Measurements from ENCODE around the gene SORCS2.
"Not testable (repeated sequence)": the region's sequence is repeated elsewhere in the genome, so short reads cannot be mapped to it uniquely, and the experiment has no call there.

The SORCS2 gene

DNA sequence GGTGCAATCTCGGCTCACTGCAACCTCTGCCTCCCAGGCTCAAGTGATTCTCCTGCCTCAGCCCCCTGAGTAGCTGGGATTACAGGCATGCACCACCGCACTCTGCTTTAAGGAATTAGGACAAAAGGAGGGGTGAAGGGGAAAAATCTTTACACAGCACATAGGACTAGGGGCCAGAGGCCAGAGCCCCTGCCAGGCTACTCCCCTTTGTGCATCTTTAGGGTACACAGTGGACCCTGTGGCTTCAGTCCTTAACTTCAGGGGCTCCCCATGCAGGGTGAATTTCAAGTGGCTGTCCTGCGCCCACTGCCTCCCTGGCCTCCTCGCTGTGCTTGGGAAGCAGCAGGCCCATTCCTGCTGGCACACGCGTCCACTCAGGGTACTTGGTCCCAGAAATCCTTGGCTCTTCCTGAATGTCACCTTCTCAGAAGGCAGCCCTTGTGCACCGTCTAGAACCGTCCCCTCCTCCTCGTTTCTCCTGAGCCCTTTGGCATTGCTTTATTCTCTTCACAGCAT lies 381.3 kb downstream of the SORCS2 start:
- no peak for DNase-seq

- DNase-seq = no peak
These were observed 382.1 kb downstream of the SORCS2 start for GRCh38 chr4:7574287-7575014.

DNA sequence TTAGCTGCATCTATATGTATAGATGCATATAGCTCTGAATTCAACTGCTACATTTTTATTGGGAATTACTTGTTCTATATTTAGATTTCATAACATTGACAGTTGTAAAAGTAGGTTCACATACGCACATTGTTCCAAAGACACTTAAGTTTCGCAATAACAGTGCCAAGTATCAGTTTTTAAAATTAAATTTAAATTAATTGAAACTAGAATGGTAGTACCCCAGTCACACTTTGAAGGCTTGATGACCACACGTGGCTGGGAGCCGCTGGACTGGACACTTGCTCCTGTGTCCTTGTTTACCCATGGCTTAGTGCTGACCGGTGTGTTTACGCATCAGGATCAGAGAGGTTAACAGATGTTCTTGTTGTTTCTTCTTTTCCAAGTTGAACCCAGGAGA lies 383.1 kb downstream of the SORCS2 start:
- no peak for DNase-seq

DNA sequence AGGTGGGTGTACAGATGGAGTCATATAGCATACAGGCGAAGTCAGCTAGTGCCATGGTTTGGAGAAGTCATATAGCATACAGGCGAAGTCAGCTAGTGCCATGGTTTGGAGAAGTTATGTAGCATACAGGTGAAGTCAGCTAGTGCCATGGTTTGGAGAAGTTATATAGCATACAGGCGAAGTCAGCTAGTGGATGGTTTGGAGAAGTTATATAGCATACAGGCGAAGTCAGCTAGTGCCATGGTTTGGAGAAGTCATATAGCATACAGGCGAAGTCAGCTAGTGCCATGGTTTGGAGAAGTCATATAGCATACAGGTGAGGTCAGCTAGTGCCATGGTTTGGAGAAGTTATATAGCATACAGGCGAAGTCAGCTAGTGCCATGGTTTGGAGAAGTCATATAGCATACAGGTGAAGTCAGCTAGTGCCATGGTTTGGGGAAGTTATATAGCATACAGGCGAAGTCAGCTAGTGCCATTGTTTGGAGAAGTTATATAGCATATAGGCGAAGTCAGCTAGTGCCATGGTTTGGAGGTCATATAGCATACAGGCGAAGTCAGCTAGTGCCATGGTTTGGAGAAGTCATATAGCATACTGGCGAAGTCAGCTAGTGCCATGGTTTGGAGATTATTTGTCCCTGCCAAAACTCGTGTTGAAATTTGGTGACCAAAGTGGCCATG lies 385.2 kb downstream of the SORCS2 start:
- not testable (repeated sequence) for DNase-seq

DNA sequence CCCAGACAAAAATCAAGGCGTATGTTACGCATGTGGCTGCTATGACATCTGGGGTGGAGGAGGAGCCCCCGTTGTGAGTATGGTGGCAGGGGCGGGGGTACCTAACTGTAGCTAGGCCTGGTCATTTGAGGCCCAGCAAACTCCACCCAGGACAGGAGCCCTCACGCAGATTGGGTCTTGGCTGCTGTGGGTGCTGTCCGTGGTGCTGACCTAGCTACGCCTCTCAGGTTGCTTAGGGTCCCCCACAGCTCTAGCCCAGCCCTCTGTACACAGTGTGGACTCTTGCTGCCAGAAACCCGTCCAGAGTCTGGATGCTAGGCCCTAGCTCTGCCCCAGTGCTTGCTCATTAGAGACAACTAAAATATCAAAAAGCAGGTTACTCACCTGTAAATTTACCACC lies 389.1 kb downstream of the SORCS2 start:
- DNase-seq = peak; percentile 18

- no peak for DNase-seq
These were observed 390.2 kb downstream of the SORCS2 start for GRCh38 chr4:7582313-7583097.

GRCh38 chr4:7584098-7584497 lies 391.8 kb downstream of the SORCS2 start:
- no peak for DNase-seq

- no peak for DNase-seq
These were observed 392.3 kb downstream of the SORCS2 start for GRCh38 chr4:7584606-7585159.

GRCh38 chr4:7585768-7586167 lies 393.4 kb downstream of the SORCS2 start:
- no peak for DNase-seq

DNA sequence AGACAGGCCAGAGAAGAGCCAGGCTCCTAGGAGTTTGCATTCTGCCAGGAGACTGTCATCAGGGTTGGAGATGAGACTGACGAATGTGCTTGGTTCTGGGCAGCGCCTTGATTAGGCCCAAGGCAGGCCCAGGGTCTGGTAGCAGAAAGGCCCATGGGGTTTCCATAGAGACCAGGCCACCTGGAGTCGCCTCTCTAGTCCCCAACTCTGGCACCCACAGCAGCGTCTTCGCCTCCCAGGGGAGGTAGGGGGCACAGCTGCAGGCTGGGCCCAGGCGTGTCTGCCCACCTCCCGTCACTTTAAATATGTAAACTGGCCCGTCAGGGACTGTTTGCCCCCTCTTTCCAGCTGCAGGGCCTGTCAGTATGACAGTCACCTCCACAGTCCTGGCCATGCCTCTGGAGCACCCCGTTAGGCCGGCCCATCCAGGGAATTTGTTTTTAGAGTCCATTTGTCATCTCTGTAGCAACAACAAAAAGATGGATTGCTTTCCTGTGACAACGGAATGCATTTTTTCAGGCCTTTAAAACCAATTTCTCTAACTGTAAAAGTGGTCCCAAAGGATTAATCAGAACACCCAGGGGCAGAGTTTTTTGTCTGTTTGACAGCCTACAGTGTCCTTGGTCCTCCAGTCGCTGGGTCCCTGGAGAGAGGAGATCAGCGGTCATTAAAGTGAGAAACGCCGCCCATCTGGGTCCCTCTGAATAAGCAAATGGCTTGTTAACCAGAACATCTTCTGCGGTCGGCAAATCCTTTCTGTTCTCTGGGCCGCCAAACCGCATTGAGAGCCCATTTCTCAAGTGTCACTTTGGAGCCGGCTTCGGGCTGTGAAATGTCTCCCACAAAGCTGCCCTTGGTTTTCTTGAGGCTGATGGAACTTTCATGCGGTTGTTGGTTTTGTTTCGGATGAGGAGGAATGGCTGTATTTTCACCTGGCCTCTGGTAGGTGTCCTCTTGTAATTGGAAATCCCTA lies 395.4 kb downstream of the SORCS2 start:
- no peak for DNase-seq

DNA sequence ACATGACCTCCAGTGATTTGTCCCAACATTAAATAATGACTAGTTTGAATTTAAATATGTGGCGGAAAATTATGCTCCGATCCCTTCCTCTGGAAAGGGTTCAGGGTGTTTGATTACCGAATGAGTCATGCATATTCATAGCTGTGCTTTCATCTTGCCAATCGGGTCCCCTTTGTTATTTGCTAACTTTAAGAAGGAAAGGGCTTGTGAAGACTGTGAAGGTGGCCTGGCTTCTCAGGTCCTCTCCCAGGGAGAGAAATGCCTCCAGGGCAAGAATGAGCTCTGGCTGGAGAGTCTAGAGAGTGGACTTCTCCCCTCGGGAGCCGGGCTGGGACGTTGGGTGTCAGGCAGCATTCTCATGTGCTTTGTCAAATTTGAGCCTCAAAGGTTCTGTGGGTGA lies 397.9 kb downstream of the SORCS2 start:
- peak; percentile 19 for DNase-seq

DNA sequence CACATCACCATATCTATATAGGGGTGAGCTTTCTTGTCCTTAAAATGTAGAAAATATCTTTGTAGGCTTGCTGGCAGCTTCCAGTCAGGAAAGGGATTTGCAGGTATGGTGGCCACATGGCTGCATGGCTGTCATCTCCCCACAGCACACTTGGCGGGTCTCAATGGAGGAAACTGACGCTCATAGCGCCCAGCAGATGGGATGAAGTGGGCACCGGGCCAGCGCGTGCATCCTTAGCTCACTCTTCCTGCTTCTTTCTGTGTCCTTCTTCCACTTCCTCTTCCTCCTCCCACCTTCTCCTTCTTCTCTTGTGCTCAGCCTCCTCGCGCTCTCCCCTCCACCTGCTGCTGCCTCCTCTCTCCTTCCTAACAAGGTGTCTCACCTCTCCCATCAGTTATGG lies 398.6 kb downstream of the SORCS2 start:
- DNase-seq = no peak

DNA sequence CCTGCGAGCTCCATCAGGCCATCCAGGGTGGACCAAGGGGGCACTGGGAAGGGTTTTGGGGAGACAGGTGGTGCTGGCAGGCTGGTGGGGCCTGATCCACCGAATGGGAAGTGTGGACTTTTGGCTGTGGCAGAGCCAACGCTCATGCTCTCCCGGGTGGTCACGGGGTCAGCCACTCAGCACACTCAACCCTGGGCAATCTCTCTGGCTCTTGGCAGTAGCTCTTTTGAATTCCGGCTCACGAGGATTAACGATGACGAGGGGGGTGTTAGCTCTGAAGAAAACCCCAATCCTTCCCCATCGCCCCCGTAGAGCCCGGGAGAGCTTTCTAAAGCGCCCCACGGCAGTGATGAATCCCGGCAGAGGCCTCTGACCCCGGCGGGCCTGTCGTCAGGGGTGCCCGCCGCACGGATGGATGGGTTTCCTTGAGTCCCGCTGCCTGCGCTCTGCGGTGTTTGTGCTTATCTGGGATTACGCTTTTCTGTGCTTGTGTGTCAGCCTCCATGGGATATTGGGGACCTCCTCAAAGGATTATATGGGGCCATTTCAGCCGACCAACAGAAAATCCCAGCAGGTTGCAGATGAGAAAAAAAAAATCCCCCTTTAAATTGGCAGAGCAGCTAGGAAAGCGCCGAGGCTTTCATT lies 399.2 kb downstream of the SORCS2 start:
- no peak for DNase-seq

DNA sequence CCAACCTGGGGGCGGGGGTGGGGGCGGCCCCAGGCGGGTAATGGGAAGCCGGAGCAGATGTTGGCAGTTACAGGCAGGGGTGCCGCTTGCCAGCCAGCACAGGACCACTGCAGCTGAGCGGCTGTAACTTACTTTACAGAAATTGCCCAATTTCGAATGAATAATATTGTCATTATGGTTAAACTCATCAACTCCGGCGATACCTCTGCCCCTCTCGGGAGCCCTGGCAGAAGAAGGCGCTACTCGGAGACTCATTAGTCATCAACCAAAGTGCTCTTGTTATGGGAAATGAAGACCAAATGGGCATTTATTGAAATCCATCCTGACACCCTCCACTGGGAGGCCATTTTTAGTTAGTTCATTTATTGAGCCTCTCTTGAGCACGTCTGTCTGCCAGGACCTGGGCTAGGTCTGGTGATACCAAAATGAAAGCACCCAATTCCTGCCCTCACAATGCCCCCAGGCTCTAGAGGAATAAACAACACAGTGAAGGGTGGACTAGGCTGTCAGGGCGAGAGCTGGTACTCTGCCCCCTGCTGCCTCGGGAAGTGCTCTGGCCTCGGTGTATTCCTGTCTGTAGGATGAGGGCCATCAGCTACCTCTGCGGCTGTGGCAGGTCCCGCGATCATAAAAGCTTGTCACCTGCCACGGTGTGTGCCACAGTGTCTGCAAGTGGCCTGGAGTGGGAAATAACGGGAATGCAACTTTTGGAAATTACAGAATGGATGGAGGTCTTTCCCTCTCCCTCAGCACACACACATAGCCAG lies 401.5 kb downstream of the SORCS2 start:
- peak; percentile 9 for DNase-seq

DNA sequence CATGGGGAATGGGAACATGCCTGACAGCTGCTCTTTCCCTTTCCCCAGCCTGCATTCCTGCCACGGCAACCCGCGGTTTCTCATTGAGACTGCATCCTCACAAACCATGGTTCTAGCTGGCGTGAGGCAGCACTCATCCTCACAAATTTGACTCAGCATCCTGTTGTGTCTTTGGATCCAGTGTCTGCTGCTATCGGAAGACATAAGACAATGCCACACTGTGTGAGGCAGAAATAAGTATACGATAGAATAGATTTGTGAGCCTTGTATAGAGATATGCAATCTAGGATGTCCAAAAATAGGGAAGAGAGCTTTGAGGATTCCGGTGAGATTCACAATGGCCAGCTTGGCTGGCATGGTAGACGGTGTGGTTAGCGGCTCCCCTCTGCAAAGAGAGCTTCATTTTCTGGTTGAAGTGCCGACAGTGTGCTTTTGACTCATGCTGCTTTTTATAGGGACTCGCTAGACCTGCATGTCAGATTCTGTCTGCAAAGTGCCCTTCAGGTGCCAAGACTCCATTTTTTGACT lies 403.7 kb downstream of the SORCS2 start:
- DNase-seq = peak; percentile 6

GRCh38 chr4:7596918-7597606 lies 404.7 kb downstream of the SORCS2 start:
- DNase-seq = no peak

- no peak for DNase-seq
These were observed 406.8 kb downstream of the SORCS2 start for GRCh38 chr4:7598939-7599790.

DNA sequence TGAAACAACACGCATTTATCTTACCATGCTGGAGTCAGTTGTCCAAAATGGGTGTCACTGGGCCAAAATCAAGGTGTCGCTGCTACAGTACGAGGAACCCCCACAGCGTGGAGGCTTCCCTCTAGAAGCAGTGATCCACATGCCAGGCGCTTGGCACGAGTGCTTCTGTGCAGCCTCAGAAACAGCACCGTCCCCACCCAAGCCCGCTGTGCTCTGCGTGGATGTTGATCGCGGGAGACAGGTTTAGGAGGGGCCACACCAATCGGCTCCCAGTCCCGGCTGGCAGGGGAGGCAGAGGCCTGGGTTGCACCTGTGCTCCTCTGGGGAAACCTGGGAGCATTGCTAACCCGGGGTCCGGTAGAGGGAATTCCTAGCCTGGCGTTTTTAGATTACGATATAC lies 407.9 kb downstream of the SORCS2 start:
- DNase-seq = no peak

- DNase-seq = not testable (repeated sequence)
These were observed 409.8 kb downstream of the SORCS2 start for GRCh38 chr4:7602166-7602565.

Measured in fibroblast of skin of right quadriceps (primary cell).